GM19099 (cell line): ENCODE measurements around the gene CDH4.

Experiments
- POLR2A ChIP-seq: IDR thresholded peaks from 3 replicates; pipeline ENCODE4 v1.6.1; 2011; ENCODE audit warnings: low read depth; ENCODE audit not compliant: insufficient read length; ENCODE audit errors: extremely low read depth

The CDH4 gene

GRCh38 chr20:61948586-61949362, 696.7 kb downstream of the CDH4 start:
- TF ChIP-seq POLR2A, result no peak

DNA sequence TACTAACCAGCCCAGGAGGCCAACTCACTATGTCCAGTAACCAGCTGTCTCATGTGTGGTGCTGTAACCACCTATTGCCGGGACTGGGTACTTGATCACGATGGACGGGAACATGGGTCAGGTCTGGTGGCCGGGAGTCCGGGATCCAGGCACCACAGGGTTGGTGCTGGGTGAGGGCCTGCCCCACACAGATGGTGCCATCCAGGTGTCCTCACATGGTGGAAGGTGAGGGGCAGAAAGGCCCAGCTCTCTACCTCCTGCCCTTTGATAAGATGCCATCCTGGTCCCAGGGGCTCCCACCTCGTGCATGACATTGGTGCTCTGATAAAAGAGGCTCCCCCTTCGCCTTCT, 697.3 kb downstream of the CDH4 start:
- no peak for TF ChIP-seq POLR2A

DNA sequence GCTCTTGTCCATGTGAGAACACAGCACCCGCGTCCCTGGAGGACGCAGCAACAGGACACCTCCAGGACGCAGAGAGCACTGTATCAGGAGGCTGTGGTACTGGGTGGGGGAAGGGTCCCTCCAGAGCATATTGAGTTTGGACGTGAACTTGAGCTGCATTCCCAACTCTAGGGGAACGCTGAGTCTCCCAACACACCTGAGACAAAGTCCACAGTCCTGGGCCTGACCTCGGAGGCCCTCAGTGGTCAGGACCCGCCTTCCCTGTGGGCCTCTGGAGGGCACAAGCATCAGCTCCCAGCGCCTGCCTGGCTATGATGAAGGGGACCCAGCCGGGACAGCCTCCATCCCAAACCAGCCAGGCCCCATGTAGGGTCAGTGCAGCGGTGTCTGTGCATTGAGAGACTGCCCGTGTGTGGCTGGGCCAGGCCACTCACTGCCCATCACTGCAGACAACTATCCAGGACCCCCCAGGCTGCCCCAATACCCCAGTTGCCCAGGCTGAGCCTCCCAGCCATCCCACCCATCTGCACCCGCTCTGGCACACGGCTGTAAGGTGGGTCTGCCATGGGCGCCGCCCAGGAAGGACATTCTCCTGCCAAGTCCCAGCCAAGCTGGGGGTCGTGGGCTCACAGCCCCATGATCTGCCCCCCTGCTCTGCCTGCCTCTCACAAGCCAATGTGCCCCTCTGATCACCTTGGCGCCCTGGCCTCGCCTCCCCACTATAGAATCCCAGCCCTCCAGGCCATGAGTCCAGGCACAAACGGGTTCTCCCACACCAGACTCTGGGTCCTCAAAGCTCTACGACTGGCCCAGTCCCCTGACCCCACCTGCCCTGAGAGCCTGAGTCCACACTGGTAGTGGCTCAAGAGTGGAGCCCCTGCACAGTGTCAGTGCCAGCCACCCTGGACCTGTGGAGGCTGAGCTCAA, 697.9 kb downstream of the CDH4 start:
- TF ChIP-seq POLR2A, result no peak

DNA sequence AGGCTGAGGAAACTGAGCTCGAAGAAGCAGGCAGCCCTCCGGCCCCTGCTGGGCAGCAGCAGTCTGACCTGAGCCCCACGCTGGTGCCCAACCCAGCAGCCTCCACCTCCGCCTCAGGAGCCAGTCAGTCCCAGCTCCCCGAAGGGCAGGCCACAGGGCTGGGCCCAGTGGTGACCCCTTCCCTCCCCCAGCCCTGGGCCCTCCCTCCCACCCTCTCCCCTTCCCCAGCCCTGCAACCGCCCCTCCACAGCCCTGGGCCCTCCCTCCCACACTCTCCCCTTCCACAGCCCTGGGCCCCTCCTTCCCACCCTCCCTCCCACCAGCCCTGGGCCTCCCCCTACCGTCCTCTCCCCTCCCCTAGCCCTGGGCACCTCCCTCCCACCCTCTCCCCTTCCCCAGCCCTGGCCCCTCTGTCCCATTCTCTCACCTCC, 698.6 kb downstream of the CDH4 start:
- TF ChIP-seq POLR2A, result no peak

GRCh38 chr20:61951695-61952533, 699.9 kb downstream of the CDH4 start:
- no peak for TF ChIP-seq POLR2A

GRCh38 chr20:61953037-61954021, 701.3 kb downstream of the CDH4 start:
- no peak for TF ChIP-seq POLR2A

GRCh38 chr20:61954276-61955021, 702.4 kb downstream of the CDH4 start:
- no peak for TF ChIP-seq POLR2A

DNA sequence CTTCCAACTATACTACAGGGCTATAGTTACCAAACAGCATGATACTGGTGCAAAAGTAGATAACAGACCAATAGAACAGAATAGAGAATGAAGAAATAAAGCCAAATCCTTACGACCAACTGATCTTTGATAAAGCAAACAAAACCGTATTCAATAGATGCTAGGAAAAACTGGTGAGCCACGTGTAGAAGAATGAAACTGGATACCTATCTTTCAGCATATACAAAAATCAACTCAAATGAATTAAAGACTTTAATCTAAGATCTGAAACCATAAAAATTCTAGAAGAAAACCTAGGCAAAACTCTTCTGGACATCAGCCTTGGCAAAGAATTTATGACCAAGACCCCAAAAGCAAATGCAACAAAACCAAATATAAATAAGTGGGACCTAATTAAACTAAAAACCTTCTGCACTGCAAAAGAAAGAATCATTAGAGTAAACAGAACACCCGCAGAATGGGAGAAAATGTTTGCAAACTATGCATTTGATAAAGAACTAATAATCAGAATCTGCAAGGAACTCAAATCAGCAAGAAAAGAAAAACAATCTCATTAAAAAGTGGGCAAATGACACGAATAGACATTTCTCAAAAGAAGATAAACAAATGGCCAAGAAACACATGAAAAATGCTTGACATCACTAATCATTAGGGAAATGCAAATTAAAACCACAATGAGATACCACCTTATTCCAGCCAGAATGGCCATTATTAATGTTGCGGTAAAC, 703.8 kb downstream of the CDH4 start:
- no peak for TF ChIP-seq POLR2A

- TF ChIP-seq POLR2A, result no peak
Observed at GRCh38 chr20:61956396-61957342, 704.6 kb downstream of the CDH4 start.

DNA sequence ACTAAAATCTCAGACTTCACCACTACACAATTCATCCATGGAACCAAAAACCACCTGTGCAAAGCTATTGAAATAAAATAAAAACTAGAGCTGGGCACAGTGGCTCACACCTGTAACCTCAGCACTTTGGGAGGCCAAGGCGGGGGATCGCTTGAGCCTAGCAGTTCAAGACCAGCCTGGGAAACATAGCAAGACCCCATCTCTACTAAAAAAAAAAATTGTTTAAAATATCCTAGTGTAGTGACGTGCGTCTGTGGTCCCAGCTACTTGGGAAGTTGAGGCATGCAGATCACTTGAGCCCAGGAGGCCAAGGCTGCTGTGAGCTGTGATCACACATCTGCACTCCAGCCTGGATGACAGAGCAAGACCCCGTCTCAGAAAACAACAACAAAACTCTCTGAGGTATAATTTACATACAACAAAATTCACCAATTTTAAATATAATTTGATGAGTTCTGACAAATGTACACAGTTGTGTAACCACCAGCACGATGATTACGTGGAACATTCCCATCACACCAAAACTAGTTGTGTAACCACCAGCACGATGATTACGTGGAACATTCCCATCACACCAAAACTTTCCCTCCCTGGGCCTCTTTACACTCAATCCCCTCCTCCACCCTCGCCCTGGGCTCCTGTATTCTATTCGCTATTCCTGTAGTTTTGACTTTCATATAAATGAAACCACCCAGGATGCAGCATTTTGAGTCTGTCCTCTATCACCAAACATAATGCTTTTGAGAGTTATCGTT, 706.1 kb downstream of the CDH4 start:
- no peak for TF ChIP-seq POLR2A
